GM21367 (cell line): ENCODE measurements around the gene NFYA.
"Not testable (repeated sequence)": the region's sequence is repeated elsewhere in the genome, so short reads cannot be mapped to it uniquely, and the experiment has no call there.

ENCODE experiments used
- ATAC-seq: cut with Tn5 transposase; IDR thresholded peaks from one replicate; pipeline ENCODE4 v1.9.1; 2021; ENCODE audit not compliant: unreplicated experiment

The NFYA gene

DNA sequence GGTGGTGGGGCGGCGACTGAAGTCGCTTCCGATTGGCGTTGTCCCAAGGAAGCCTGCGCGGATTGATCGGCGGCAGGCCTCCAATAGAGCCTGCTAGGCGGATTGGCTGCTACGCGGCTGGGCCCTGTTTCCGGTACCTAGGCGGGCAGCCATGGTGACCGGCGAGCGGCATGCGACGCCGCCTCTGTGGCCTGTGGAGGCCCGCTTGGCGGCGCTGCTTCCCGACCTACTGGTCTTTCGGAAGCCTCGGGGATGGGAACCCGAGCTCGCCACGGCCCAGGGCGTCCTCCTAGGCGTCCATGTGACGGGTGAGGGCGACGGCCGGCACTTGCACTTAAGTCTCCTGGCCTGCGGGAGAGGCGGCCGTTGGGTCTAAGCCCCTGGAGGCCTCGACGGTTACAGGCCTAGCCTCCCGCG lies 28.1 kb downstream of the NFYA start:
- no peak for ATAC-seq

DNA sequence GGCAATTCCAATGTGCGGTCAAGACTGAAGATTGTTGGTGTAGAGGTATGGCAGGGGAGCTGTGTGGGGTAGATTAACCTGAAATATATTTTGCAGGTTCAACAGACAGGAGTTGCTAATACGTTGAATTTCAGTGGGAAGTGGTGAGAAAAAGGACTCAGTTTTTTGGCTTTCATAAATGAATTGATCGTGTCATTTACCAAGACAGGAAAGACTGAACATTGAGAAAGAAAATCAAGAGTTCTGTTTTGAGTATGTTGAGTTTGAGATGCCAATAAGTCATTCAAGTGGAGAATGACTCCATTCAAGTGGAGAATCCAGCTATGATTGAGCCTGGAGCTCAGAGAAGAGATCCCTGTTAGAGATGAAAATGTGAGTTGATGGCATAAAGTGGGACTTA lies 31.1 kb downstream of the NFYA start:
- ATAC-seq, result no peak

DNA sequence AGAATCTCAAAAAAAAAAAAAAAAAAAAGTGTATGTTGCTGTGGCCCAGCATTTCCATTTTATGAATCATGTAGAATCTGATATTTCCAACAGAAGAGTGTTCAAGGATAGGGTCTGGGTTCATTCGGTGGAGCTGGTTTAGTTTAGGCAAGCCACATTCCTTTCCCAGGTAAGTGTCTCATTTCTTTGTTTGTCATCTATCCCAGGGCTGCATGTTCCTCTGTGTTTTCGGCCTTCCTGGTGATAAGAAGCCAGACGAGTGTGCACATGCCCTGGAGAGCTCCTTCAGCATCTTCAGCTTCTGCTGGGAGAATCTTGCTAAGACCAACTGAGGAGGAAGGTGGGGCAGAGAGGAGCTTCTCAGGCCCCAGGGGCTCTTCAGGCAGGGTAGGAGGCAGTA lies 38.2 kb downstream of the NFYA start:
- no peak for ATAC-seq

DNA sequence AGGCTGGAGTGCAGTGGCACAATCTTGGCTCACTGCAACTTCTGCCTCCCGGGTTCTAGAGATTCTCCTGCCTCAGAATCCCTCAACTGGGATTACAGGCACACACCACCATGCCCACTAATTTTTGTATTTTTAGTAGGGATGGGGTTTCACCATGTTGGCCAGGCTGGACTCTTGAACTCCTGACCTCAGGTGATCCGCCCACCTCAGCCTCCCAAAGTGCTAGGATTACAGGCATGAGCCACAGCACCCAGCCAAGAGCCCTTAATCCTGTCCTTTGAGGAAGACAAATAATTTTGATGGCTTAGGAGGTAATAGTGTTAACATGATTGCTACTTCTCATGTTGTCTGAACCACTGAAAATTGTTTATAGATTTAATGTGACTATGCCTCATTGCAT lies 42.3 kb downstream of the NFYA start:
- not testable (repeated sequence) for ATAC-seq

DNA sequence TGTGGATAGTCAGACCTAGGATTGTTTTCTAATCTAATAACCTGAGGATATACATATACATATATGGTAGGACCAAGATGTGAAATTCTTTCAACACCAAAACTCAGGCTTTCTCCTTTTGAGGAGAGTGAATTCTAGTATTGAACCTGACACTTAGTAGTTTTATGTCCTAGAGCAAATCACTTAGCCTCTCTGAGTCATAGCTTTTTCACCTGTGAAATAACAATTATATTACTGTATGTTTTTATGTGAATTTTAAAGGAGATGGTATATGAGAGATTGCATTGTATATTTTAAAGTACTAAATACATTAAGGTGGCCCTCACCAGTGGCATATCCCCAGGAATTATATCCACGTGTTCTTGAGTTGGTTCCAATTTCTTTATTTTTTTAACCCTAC lies 46.7 kb downstream of the NFYA start:
- no peak for ATAC-seq

DNA sequence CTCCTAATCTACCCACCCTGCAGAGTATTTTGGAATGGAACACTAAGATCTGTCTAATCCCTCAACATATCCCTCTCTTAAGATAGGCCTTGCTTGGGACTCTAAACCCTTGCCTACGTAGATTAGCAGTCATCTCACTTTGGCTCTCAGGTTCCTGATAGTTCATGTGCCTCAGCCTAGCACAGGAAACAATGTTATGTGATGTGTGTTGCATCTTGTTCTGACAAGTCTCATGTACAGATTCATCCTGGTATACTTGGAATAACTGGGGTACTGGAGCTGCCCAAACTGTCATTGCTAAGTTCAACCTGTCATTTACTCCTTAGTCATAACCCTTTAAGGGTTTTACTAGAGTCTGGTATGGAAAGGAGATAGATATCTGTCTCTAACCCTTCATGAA lies 47.3 kb downstream of the NFYA start:
- ATAC-seq, result no peak

DNA sequence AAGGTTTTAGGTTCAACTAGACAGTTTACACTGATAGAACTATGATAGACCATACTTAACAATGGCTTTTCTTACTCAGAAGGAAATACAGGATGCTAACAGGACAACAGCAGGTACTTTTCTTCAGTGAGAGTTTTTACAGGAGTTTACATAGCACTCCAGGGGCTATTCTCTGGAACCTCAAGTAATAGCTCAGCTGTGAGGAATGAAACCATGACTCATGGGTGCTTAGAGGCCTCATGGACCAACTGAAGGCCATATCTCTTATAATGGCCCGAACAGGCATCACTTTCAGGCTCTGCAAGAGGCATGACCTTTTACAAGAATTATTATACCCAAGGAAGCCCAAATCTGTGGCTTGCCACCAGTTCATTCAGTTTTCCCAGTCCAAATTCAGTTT lies 49.6 kb downstream of the NFYA start:
- no peak for ATAC-seq

DNA sequence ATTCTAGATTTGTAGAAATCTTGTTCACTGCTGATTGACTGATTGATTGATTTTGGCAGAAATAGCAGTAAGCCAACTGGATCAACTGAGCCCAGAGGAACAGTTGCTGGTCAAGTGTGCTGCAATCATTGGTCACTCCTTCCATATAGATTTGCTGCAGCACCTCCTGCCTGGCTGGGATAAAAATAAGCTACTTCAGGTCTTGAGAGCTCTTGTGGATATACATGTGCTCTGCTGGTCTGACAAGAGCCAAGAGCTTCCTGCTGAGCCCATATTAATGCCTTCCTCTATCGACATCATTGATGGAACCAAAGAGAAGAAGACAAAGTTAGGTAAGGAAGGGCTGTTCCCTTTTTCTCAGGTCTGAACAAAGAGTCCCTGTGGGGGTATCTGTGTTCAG lies 50.1 kb downstream of the NFYA start:
- ATAC-seq, result no peak

DNA sequence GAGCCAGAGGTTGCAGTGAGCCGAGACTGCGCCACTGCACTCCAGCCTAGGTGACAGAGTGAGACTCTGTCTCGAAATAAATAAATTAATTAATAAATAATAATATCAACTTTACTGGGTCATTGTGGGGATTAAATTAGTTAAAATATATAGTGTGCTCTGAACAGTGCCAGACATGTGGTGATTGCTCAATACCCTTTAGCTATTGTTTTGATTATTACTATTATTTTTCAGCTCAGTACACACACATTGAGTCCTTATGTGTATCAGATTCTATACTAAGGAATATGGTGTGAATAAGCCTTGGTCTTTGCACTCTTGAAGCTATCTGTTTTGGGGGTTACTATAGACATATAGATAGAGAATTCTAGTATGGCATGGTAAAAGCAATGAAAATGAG lies 52.5 kb downstream of the NFYA start:
- no peak for ATAC-seq

DNA sequence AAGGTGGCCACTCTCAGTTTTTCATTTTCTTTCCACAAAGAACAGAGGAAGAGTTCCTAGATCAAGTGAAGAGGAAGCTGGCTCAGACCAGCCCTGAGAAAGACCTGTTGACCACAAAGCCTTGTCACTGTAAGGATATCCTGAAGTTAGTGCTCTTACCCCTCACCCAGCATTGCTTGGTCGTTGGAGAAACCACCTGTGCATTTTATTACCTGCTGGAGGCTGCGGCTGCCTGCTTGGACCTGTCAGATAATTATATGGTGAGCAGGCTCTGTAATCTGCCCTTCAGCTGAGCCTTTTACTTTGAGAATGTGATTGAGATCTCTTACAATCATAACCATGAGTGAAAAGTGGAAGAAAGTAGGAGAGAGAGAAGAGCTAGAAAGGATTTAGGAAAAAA lies 59.5 kb downstream of the NFYA start:
- no peak for ATAC-seq

DNA sequence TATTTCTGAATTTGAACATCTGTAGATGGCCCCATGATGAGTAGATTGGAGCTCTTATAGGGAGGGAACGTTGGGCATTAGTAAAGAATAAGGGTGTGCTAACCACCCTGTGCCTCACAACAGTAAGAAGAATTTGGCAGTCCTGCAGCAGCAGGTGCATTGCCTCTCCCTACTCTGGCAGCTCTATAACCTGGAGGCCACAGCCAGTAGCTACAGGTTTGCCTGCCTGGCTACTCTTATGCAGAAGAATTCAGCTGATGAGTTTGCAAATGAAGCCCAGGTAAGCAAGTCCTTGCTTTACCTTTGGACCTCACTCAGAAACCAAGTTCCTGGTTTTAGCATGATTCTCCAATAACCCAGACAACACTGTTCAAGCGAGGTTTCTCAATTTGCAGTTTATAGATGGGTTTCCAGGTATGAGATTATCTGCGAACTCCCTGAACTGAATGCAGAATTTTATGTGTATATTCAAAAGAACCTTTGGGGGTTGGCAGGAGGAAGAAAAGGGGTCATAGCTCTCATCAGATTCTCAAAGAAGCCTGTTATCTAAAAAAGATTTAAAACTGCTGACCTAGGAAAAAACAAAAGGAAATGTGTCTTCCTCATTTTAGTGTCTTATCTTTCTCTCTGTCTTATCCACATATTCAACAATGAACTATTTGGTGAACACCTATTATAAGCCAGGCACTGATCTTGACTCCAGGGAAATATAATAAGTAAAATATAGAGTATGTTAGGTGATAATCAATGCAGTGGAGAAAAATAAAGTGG lies 62.5 kb downstream of the NFYA start:
- ATAC-seq, result no peak

DNA sequence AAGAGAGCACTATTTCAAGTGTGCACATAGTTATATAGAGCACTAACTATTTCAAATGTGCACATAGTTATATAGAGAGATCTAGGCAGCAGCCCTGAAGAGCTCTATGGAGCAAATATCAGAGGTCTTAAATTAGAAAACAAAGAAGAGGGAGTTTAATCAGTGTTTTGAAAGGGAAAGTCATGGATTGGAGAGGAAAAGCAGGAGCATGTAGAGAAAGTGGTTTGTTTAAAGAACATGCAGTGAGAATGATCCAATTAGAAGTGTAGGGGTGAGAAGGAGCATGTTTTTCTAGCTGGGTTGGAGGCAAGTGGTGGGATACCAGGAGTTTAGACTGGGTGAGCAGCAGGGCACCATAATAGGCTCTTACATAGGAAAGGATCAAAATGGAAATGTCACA lies 64.1 kb downstream of the NFYA start:
- ATAC-seq, result no peak

DNA sequence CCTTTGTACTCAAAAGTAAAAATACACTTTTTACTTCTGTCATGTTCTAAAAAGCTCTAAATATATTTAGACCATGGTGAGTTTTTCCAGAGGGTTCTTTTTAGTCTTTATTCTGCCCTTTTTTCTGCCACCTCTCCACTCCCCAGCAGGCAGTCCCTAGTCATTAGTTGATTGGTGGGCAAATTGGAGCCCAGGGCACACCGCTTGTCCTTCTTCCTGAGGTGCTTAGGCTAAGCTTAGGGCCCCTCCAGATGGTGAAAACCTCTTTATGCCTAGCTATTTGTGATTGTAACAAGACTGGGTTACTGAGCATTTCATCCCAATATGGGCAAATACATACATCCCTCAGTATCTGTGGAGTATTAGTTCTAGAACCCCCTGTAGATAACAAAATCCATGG lies 75.1 kb downstream of the NFYA start:
- ATAC-seq, result no peak
